Vagina (tissue), 2 donors: ENCODE measurements around the gene ENPP6.

ENCODE experiments used
- CTCF ChIP-seq, 3 experiments: fragments of 450-650 bp in 2 of 3; fragments of 200-600 bp in 1 of 3; sonication (generic) in 1 of 3; IDR thresholded peaks; one replicate each; pipeline ENCODE4 v1.5.1; 2017 to 2019; ENCODE audit warnings: antibody characterized with exemption in 3 of 3, mild to moderate bottlenecking in 2 of 3, moderate library complexity in 2 of 3
- POLR2AphosphoS5 ChIP-seq, 2 donors: sonication (generic); formaldehyde crosslinking; IDR thresholded peaks; one replicate each; pipeline ENCODE4 v1.9.0; 2017; ENCODE audit warnings: antibody characterized with exemption in 2 of 2, mild to moderate bottlenecking in 2 of 2, low read depth in 1 of 2; ENCODE audit not compliant: insufficient read depth in 1 of 2

GRCh38 chr4:184192933-184193332 is 24.7 kb downstream of the ENPP6 start:
- TF ChIP-seq CTCF (IDR thresholded peaks at IDR 0.05): no peak
- TF ChIP-seq POLR2AphosphoS5 (IDR thresholded peaks at IDR 0.05; ENCODE audit: insufficient read depth in 1 of 2, low read depth in 1 of 2): no peak
